Activated T-helper 17 cell treated with anti-CD3 and anti-CD28 coated beads, Interleukin-2, amount 50 U/mL, for 72 hours (primary cell): Measurements from ENCODE around the gene KCNJ3. TPM values are rescaled to one million over a fixed set of nuclear protein-coding genes. Genes with fewer than 3 reads are reported as not detected.

ENCODE experiments used
- ATAC-seq: fragments of 150-1000 bp; cut with Tn5 transposase; replicated peaks from 2 replicates; pipeline ENCODE4 v1.10.0; 2021; ENCODE audit warnings: mild to moderate bottlenecking, moderate library complexity
- H3K27ac Mint-ChIP-seq: one replicate; pipeline ENCODE4 v1.8.0; 2022; ENCODE audit warnings: mixed read lengths
- H3K27me3 Mint-ChIP-seq: one replicate; pipeline ENCODE4 v1.8.0; 2022; ENCODE audit warnings: mixed read lengths
- H3K36me3 Mint-ChIP-seq: one replicate; pipeline ENCODE4 v1.8.0; 2022; ENCODE audit warnings: low read depth, mild to moderate bottlenecking, mixed read lengths
- H3K4me1 Mint-ChIP-seq: one replicate; pipeline ENCODE4 v1.8.0; 2022; ENCODE audit warnings: mixed read lengths
- H3K4me3 Mint-ChIP-seq: one replicate; pipeline ENCODE4 v1.8.0; 2022; ENCODE audit warnings: mild to moderate bottlenecking, mixed read lengths
- H3K9me3 Mint-ChIP-seq: one replicate; pipeline ENCODE4 v1.8.0; 2022; ENCODE audit warnings: mixed read lengths
- total RNA-seq, 2 donors: library from RNA; stranded (reverse); gene quantifications; one replicate each; pipeline ENCODE4 v1.2.3, GENCODE V29; 2022

Gene KCNJ3
- total RNA-seq, 2 donors from 2014 or later = not detected

DNA sequence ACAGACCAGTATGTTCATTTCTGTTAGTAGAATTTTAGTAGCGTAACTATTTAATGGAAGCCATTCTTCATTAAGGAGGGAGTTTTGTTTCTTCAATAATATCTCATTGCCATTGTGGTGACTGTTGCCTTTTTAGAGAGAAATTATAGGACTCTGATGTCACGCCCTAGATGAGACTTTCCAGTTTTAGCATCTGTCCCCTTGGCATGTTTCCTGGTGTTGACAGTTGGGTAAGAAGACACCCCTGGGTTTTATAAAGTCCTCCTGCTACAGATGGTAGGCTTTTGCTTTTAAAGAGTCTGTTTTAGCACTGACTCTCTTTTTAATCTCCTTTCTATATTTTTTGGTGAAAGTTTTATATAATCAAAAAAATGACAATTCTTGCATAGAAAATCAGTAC lies 41.9 kb downstream of the KCNJ3 start:
- no peaks in the 10 kb centered on the region for H3K36me3 Mint-ChIP-seq
- no peaks in the 10 kb centered on the region for H3K27me3 Mint-ChIP-seq
- no peak overlapping the region for H3K27ac Mint-ChIP-seq
- H3K9me3 Mint-ChIP-seq = peaks cover 16% of the 10 kb centered on the region
- no peaks in the 10 kb centered on the region for H3K4me1 Mint-ChIP-seq
- no peak overlapping the region for H3K4me3 Mint-ChIP-seq
- ATAC-seq = no peak

GRCh38 chr2:154758871-154759270 lies 60.4 kb downstream of the KCNJ3 start:
- Mint-ChIP-seq H3K36me3 (no peaks in the 10 kb centered on the region), H3K27ac (no peak overlapping the region), H3K4me3 (no peak overlapping the region), H3K4me1 (no peaks in the 10 kb centered on the region), H3K27me3 (no peaks in the 10 kb centered on the region), H3K9me3 (no peaks in the 10 kb centered on the region)
- ATAC-seq = no peak

GRCh38 chr2:154762638-154763037 lies 64.1 kb downstream of the KCNJ3 start:
- Mint-ChIP-seq H3K4me1 (no peaks in the 10 kb centered on the region), H3K9me3 (no peaks in the 10 kb centered on the region), H3K4me3 (no peak overlapping the region), H3K36me3 (no peaks in the 10 kb centered on the region), H3K27me3 (no peaks in the 10 kb centered on the region), H3K27ac (no peak overlapping the region)
- no peak for ATAC-seq

- H3K4me3 Mint-ChIP-seq = no peak overlapping the region
- no peaks in the 10 kb centered on the region for H3K36me3 Mint-ChIP-seq
- no peaks in the 10 kb centered on the region for H3K27me3 Mint-ChIP-seq
Observed at GRCh38 chr2:154771664-154772284, 73.3 kb downstream of the KCNJ3 start.

DNA sequence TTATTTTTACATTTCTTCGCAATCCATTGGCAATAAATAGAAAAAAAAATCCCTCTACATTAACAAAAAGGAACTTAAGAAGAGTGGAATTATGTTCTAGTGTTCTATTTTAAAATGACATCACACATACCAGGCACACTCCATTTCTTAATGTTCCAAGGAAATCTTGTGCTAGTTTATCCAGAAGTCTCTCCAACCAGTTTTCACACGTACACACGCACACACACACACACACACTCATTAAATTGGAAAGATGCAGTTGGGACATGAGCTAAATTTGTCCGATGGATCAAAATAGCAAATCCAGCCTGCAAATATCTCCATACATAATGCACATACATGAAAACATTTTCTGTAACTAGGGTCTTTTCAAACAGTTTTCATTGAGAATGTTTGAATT lies 78.3 kb downstream of the KCNJ3 start:
- no peaks in the 10 kb centered on the region for H3K4me1 Mint-ChIP-seq
- no peak for ATAC-seq
- no peaks in the 10 kb centered on the region for H3K27me3 Mint-ChIP-seq
- no peaks in the 10 kb centered on the region for H3K36me3 Mint-ChIP-seq
- H3K27ac Mint-ChIP-seq = no peak overlapping the region
- H3K4me3 Mint-ChIP-seq = no peak overlapping the region
- H3K9me3 Mint-ChIP-seq = peaks cover 13% of the 10 kb centered on the region

More at GRCh38 chr2:154771664-154772284, 73.3 kb downstream of the KCNJ3 start:
- peaks cover 8% of the 10 kb centered on the region for H3K9me3 Mint-ChIP-seq
- no peaks in the 10 kb centered on the region for H3K4me1 Mint-ChIP-seq
- H3K27ac Mint-ChIP-seq = no peak overlapping the region
- no peak for ATAC-seq

DNA sequence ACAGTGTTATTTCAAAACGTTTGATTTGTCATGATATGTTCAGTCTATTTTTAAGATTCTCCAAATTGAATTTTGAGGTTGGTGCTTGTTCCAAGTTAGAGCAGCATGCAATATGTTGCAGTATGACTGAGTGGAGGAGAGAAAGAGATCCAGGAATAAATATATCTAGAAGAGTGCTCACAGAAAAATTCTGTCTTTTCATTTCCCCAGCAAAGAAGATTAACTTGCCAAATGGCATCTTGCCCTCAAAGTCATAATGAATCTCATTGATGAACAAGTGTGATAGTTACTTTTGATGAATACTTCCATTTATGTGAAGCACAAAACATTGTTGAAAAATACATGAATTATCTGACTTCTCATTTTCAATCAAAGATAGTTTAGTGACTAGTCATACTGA lies 95.9 kb downstream of the KCNJ3 start:
- H3K36me3 Mint-ChIP-seq = no peaks in the 10 kb centered on the region
- H3K27me3 Mint-ChIP-seq = no peaks in the 10 kb centered on the region
- no peak for ATAC-seq
- H3K27ac Mint-ChIP-seq = no peak overlapping the region
- H3K4me1 Mint-ChIP-seq = no peaks in the 10 kb centered on the region
- H3K4me3 Mint-ChIP-seq = no peak overlapping the region
- peaks cover 9% of the 10 kb centered on the region for H3K9me3 Mint-ChIP-seq

GRCh38 chr2:154795651-154796050 lies 97.2 kb downstream of the KCNJ3 start:
- no peaks in the 10 kb centered on the region for H3K27me3 Mint-ChIP-seq

DNA sequence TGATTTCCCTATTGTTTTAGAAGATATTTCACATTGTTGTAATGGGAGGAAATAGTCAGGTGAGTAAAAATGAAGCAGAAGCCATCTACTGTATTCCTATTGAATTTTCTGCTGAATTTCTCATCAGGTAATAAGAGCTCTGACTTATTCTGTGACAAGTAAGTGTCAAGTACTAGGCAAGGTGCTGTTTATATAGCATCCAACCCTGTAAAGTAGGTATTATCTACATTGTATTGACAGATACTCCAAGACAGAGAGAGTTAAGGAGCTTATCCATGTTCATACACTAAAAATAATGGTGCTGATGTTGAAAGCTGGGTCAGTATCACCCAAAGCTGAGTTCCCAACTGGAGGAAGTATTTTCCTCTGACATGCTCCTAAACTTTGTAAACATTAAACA lies 106.0 kb downstream of the KCNJ3 start:
- H3K27ac Mint-ChIP-seq = no peak overlapping the region
- no peaks in the 10 kb centered on the region for H3K36me3 Mint-ChIP-seq
- no peak for ATAC-seq
- H3K4me3 Mint-ChIP-seq = no peak overlapping the region
- no peaks in the 10 kb centered on the region for H3K4me1 Mint-ChIP-seq
- H3K27me3 Mint-ChIP-seq = no peaks in the 10 kb centered on the region
- H3K9me3 Mint-ChIP-seq = peaks cover 3% of the 10 kb centered on the region

More at GRCh38 chr2:154795651-154796050, 97.2 kb downstream of the KCNJ3 start:
- H3K4me3 Mint-ChIP-seq = no peak overlapping the region
- no peak for ATAC-seq
- H3K9me3 Mint-ChIP-seq = peaks cover 6% of the 10 kb centered on the region
- no peaks in the 10 kb centered on the region for H3K4me1 Mint-ChIP-seq
- no peak overlapping the region for H3K27ac Mint-ChIP-seq
- H3K36me3 Mint-ChIP-seq = no peaks in the 10 kb centered on the region

DNA sequence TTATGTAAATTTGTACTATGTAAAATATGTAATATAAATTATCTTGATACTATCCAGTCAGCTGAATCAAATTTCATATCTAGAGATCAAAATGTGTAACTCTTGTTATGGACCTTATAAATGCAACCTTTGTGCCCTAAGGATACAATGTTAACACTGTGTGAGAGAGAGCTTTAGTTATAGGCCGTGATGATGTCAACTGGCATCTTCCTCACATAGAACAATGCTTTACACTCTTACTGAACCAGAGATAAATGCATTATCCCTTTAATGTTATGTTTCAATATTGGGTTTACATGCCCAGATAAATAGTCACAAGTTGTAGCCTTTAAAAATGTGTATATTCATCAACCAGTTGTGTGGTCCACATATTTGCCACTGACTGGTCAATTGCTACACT lies 115.1 kb downstream of the KCNJ3 start:
- H3K4me3 Mint-ChIP-seq = no peak overlapping the region
- peaks cover 3% of the 10 kb centered on the region for H3K9me3 Mint-ChIP-seq
- ATAC-seq = no peak
- no peaks in the 10 kb centered on the region for H3K4me1 Mint-ChIP-seq
- no peak overlapping the region for H3K27ac Mint-ChIP-seq
- H3K27me3 Mint-ChIP-seq = no peaks in the 10 kb centered on the region
- no peaks in the 10 kb centered on the region for H3K36me3 Mint-ChIP-seq

- H3K27ac Mint-ChIP-seq = no peak overlapping the region
- no peaks in the 10 kb centered on the region for H3K36me3 Mint-ChIP-seq
- no peak overlapping the region for H3K4me3 Mint-ChIP-seq
- no peak for ATAC-seq
- H3K9me3 Mint-ChIP-seq = no peaks in the 10 kb centered on the region
- no peaks in the 10 kb centered on the region for H3K27me3 Mint-ChIP-seq
- H3K4me1 Mint-ChIP-seq = no peaks in the 10 kb centered on the region
Observed at GRCh38 chr2:154814856-154815255, 116.4 kb downstream of the KCNJ3 start.

- H3K4me1 Mint-ChIP-seq = no peaks in the 10 kb centered on the region
- no peak for ATAC-seq
- no peaks in the 10 kb centered on the region for H3K36me3 Mint-ChIP-seq
- no peaks in the 10 kb centered on the region for H3K27me3 Mint-ChIP-seq
- H3K4me3 Mint-ChIP-seq = no peak overlapping the region
- peaks cover 4% of the 10 kb centered on the region for H3K9me3 Mint-ChIP-seq
- H3K27ac Mint-ChIP-seq = no peak overlapping the region
Observed at GRCh38 chr2:154825358-154825757, 126.9 kb downstream of the KCNJ3 start.

DNA sequence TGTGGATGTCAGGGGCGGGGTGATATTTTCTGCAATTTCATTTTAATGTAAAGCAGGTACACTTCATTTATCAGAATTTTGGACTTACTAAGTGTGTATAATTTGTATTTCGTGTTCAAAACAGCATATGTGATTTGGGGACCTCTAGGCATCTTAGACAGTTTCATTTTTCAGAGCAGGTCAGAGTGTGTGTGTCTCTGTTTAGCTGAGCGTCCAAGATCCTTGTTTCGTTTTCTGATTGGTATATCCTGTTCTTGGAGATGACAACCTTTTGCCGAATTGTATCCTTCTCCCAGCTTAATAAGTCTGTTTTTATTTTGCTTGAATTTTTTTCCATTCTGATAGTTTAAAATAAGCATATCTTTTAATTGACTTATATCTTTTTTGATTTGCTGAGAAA lies 128.3 kb downstream of the KCNJ3 start:
- no peaks in the 10 kb centered on the region for H3K27me3 Mint-ChIP-seq
- no peaks in the 10 kb centered on the region for H3K4me1 Mint-ChIP-seq
- no peak overlapping the region for H3K4me3 Mint-ChIP-seq
- H3K36me3 Mint-ChIP-seq = no peaks in the 10 kb centered on the region
- H3K9me3 Mint-ChIP-seq = peaks cover 4% of the 10 kb centered on the region
- no peak overlapping the region for H3K27ac Mint-ChIP-seq
- no peak for ATAC-seq

GRCh38 chr2:154827286-154827685 lies 128.8 kb downstream of the KCNJ3 start:
- H3K4me1 Mint-ChIP-seq = no peaks in the 10 kb centered on the region
- H3K27me3 Mint-ChIP-seq = no peaks in the 10 kb centered on the region
- no peak overlapping the region for H3K4me3 Mint-ChIP-seq
- H3K9me3 Mint-ChIP-seq = peaks cover 4% of the 10 kb centered on the region
- H3K36me3 Mint-ChIP-seq = no peaks in the 10 kb centered on the region
- H3K27ac Mint-ChIP-seq = no peak overlapping the region
- ATAC-seq = no peak

GRCh38 chr2:154832711-154833110 lies 134.2 kb downstream of the KCNJ3 start:
- no peak overlapping the region for H3K27ac Mint-ChIP-seq
- no peak overlapping the region for H3K4me3 Mint-ChIP-seq
- ATAC-seq = no peak
- H3K27me3 Mint-ChIP-seq = no peaks in the 10 kb centered on the region
- no peaks in the 10 kb centered on the region for H3K4me1 Mint-ChIP-seq
- H3K9me3 Mint-ChIP-seq = peaks cover 4% of the 10 kb centered on the region
- H3K36me3 Mint-ChIP-seq = no peaks in the 10 kb centered on the region

DNA sequence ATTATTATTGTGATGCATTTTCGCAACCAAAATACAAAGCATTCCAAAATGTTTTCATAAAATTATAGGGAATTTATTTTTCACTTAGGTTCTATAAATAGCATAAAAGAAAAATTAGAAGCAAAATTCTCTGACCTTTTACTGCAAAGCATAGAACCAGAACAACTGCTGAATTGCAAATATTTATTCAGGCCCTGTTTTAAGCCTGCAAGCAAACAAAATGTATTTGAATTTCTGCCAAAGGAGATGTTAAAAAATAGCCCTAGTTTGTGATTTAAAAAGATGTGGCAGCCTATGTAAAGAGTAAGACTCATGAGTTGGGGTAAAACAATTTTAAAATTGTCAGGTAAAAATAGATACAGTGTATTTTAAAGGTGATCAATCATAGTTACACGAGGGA lies 138.1 kb downstream of the KCNJ3 start:
- ATAC-seq = no peak
- Mint-ChIP-seq H3K27me3 (no peaks in the 10 kb centered on the region), H3K36me3 (no peaks in the 10 kb centered on the region), H3K4me3 (no peak overlapping the region), H3K27ac (no peak overlapping the region), H3K4me1 (no peaks in the 10 kb centered on the region), H3K9me3 (peaks cover 5% of the 10 kb centered on the region)

GRCh38 chr2:154837035-154837434 lies 138.5 kb downstream of the KCNJ3 start:
- peaks cover 9% of the 10 kb centered on the region for H3K9me3 Mint-ChIP-seq
- H3K4me1 Mint-ChIP-seq = no peaks in the 10 kb centered on the region
- no peaks in the 10 kb centered on the region for H3K27me3 Mint-ChIP-seq
- H3K27ac Mint-ChIP-seq = no peak overlapping the region
- no peaks in the 10 kb centered on the region for H3K36me3 Mint-ChIP-seq
- H3K4me3 Mint-ChIP-seq = no peak overlapping the region
- ATAC-seq = no peak
